Activated T-helper 1 cell treated with Interleukin-2 at 50 U/mL for 16 hours (primary cell): Measurements from ENCODE around the gene FHIT.

ENCODE experiments used
- DNase-seq: peaks from one replicate; pipeline ENCODE4 v3.0.0-alpha.2; 2020; ENCODE audit warnings: low read depth

Gene FHIT

DNA sequence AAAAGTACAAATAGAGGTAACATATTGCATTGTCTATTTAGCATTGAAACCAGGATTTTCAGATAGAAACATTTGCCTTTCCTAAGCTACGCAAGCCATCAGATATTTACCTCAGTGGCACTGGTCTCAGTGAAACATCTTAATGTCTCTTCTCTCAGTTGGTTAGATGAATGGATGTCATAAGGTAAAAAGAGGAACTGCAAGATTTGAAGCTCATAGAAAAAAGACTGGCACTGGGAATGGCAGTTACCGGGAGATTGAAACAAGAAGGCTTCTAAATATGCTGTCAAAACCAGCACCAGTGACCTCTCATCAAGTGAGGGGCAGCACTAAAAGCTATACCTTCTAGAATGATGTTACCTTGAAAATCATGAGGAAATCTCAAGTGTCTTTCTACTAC is 486.4 kb downstream of the FHIT start:
- no peak for DNase-seq

DNA sequence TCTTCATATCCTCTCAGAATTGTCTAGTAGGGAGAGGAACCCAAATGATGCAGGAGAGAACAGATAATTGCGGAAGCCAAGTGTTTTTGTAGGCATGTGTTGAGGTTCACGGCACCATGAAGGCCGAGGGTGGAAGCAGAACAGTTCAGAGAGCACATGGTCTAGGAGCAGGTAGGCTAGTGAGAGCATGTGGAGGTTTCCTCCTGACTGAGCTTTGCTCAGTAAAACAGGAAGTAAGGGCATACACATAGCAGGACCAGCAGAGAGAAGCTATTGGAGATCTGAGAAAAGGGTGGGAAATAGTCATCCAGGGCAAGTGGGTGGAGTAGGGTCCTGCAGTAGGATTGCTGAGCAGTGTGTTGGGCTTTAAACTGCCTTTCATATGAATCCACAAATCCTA is 491.1 kb downstream of the FHIT start:
- DNase-seq: no peak

DNA sequence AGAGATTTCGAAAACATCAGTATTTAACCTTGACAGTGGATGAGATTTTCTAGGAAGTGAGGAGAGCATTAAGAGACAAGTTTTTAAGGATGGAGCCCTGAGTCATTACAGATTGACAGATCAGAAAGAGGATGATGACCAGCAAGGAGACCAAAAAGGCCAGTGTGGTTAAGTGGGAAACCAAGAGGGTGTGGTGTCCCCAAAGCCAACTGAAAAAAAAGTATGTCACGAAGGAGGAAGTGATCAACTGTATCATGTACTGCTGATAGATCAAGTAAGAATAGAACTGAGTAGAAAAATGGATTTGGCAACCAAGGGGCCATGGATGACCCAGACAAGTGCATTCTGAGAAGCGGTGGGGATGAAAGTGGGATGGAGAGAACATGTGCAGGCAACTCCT is 491.8 kb downstream of the FHIT start:
- DNase-seq: no peak

DNA sequence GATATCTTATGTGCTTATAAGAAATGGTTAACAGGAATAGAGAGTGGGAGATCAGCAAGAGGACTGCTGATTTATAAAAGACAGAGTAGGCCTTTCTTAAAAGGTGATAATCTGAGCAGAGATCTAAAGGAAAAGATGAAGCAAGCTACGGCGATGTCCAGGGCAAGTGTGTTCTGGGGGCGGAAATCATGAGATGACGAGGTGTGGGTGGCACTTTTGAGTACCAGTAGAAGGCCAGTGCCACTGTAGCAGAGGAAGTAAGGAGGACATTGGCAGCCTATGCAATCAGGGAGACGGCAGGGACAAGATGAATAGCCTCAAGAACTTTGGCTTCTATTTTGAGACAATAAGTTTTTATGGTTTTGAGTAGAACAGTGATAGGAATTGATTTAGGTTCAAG is 492.4 kb downstream of the FHIT start:
- DNase-seq: no peak

DNA sequence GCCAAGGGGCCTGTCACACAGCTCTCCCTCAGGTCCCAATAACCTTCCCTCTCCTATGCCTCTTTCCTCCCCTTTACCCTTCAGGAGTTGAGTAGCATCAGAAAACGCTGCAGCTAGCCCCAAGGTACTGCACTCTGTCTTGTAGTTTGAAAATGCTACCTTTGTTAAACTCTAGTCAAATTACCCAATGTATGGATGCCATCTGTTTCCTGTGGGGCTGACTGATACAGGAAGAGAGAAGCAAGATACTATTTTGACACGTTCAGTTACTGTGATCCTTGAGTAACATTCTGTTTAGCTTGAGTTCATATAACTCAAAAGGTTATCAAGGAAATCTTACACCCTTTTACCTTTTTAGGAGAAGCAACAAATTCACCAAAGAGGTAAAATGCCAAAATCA is 493.1 kb downstream of the FHIT start:
- DNase-seq: no peak

DNA sequence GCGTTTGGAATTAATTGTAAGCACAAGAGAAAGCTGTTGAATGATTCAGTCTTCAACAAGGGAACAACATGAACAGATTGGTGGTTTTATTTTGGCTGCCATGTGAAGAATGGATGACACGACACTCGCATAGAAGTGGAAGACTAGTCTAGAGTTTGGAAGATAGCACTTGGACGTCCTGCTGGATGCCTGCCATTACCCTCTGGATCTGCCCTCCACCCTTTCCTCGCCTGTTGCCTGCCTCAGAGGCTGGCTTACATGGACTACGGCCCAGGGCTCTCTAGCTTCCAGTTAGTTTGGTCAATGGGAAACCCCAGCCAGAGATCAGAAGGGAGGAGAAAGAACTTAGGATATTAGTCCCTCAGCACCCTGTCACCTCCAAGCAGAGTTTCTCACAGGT is 493.5 kb downstream of the FHIT start:
- DNase-seq: no peak

DNA sequence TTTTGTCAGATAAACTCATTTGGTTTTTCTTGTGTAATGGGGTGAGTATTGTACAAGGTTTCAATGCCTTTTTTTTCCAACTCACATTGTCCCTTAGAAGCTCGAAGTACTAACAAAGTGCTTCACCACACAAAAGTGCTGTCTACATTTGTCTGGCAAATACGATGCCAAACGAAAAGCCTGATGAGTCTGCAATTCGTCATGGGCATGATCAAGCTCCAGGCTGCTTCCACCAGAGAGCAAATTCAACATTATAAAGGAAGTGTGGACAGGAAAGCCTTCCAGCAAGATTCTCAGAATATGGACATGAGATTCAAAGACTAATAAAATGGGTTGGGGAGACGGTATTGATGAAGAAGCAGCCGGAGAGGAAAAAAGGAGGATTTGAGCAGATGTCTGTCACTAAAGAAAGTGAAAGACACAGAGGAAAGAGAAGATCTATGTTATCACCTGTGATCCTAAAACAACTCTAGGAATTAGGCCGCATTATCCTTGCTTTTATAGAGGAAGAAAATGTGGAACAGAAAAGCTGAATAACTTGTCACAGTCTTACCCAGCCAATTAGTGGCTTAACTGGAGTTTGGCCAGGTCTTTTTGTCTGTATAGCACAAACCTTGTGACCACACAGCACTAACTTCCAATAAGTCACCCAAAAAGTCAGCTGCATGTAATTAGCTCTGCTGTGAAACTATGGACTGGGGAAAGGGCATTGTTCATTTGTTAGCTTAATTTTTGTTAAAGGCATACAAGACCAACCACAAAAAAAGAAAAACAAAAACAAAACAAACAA is 494.8 kb downstream of the FHIT start:
- DNase-seq: no peak

DNA sequence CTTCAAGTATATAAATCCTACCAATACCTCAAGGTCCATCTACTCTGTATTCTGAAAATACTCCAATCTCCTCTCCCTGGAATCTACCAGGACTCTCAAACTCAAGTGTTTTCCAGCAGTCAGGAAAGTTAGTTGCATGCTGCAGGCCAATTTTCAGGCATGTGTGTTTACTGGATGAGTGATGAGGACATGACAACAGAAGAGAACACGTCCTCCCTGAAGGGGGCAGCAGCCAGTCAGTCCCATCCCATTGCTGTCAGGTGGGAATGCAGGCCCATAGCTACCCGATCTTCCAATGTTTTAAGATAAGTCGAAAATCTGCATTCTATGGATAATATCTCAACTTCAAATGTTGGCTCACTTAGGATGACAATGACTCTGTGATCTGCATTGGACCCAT is 496.2 kb downstream of the FHIT start:
- no peak for DNase-seq

DNA sequence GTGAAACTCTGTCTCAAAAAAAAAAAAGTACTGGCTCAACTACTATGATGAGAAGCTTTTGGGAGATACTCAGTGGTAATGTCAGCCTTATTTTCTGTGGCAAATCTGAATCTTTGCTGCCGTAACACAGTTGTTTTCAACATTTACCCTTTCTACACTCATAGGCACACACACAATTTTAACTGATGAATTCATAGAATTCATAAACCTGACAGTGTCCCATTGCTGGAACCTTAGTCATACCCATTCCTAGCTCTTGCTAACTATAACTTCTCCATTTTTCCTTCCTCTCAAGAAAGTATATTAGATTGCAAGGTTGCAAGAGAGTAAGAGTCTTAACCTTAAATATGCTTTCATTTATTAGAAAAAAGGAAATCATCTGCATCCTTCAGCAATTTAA is 496.6 kb downstream of the FHIT start:
- no peak for DNase-seq

DNA sequence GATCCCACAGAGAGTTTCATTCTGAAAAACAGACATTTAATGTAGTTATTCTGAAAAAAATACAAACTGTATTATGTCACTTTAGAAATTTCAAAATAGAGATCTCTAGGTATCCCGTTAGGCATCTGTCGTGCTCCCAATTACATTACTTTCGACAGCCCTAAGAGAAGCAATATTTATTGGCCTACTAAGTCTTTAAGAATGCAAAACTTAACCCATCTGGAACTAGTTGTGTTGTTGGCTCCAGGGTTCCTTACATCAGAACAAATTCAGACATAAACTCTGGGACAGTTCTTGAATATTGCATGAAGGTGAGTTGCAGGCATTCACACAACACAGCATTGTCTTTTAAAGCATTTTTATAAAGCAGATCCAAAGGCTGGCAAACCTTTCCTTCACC is 498.4 kb downstream of the FHIT start:
- DNase-seq: no peak

DNA sequence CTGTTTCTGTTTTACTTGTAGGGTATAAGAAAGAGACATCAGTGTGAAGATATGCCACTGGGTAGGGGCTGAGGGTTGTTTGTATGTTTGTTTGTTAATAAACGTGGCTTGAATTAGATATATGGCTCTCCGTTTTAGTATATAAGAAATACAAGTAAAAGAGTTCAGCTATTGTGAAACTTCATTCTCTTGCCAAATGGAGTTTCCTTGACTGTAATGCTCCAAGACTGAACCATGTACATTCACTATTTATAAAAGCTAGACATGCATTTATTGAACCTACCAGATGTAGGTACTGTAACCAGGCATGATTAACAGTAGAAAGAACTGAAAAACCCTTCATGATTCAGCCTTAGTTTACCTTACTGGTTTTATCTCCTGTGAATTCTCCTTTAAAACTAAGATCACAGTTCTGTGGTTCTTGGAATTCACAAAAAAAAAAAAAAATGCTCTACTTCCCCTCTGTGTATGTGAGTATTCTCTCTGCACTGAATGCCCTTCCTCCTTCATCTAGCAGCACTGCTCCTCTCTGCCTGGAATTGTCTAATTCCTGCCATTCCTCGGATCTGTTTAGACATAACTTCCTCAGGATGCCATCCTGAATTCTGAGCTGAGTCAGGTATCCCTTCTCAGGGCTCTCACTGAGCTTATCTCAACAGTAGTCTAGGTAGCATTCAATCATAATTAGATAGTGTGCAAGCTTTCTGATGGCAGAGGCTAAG is 504.4 kb downstream of the FHIT start:
- no peak for DNase-seq

DNA sequence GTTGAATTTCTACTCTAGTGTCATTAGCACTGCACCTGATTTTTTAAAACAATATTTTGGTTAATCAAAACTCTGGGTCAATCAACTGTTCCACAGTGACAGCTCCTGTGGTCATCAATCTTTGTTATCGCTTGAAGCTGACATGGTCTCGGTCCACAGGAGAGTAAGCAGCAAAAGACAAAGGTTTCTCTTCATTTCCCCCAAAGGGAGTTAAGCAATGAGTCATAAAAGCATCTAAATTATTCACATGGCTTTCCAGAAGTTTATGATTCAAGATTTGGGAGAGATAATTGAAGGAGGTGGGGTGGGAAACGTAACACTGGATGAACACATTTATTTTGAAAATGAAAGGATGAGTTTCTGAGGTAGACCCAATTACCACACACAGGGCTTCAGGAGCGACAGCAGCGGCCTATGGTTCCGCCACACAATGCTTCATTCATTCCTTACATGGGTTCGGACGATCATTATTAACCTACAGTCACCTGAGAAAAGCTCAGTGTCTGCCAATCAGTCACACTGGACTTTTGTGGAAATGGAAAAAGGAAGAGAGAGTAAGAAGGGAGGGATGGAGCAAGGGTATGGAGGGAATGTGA is 505.1 kb downstream of the FHIT start:
- DNase-seq: no peak

DNA sequence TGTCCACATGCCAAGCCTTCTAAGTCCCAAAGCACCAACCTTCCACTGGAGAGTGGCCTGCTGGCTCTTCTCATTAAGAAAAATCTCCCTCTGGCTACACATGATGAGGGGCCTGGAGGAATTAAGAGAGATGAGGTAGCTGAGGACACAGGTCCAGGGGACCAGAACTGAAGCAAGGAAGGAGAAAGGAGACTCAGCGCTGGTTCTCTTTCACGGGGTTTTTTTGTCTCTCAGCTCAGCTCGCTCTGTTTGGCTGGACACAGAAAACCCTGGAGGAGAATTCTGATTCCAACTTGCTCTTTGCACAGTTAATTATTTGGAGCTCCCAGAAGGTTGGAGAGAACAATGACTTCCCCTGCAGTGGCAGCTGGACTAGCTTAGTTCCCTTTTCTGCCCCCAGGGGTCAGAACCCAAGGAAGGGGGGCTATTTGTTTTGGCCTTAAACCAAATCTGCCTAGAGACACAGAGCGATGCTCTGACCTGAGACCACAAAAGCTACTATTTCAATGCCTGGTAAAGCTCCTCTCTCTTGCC is 507.6 kb downstream of the FHIT start:
- DNase-seq: no peak

DNA sequence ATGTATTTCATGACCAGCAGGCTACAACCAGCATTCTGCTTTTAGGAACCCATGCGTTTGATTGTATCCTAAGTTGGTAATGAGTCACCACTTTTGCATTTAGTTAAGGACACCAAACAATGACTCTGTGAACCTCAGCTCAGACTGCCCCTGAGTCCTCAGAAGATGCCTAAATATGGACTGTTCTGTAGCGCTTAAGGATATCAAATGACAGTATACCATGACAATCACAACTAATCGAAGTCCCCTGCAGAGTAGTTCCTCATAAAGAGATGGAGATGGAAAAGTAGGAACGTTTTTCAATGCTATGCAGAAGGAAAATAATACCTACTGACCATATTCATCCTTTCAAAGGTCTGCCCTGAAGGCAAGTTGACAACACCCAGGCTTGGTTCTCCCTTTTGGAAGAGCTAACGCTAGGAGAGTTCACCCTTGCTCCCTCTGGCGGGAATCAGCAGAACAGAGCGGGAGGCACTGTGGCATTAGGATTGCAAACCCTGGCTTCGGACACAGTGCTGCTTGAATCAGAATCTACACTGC is 508.6 kb downstream of the FHIT start:
- no peak for DNase-seq

DNA sequence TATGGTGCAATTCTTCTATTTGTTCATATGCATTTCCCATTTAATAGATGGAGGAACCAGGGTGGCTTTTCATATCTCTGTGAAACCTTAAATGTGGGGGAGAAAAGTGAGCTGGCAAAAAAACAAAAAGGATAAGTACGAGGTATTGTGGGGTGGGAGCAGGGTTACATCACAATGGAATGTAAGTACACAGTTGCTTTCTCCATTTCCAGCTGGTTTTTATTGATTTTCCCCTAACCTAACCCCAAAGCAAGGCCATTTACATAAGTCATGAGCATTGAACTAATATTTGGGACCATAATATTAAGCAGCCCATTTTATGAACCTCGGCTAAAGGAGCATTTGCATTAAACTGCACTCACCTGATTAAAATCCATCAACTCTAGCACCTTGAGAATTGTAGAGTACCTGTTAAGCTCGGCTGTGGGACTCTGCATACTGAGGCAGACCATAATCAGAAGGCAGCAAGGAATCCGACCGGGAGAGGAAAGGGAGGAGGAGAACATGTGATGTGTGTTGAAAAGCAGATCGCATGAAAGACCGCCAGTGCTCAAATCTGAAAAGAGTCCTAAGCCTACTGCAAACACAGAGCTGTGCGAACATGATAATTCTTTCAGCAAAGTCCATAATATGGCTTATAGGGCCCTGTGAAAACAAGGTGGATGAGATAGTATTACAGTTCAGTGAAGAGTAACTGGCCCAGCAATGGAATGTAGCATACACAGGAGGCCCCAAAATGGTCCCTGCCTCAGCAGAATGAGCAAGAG is 513.4 kb downstream of the FHIT start:
- no peak for DNase-seq

DNA sequence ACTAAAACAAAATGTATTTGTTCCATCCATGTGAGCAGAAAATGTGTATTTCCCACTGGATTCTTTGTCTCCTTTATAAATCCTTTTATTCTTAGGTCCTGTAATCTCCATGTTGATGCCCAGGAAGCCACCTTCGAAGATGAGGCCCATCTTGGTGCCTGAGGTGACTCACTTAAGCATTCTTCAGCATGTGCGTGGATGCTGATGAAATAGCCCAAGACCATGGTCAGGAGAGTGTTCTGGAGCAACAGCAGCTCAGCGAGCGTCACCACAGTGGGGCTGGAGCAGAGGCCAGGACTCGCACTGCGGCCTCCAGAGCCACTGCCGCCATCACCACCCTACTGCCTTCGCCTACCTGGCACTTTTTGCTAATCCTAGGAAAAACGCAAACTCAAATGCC is 520.9 kb downstream of the FHIT start:
- no peak for DNase-seq

DNA sequence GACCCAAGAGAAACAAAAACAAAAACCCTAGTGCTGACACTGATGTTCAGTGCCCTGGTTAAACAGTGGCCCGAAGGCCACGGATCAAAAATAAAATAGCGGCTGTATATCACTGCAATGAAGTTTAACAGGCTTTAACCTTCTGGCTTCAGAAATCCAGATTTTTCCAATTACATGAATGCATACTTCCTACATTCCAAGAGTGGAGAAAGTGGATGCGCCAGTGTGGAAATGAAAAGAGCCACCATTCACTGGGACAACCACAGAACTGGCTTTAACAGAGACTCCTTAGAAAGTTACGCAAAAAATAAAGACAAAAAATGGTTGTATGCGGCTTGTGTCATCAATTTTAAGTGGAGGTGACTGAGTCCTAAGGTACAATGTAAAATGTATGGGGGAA is 522.2 kb downstream of the FHIT start:
- no peak for DNase-seq

DNA sequence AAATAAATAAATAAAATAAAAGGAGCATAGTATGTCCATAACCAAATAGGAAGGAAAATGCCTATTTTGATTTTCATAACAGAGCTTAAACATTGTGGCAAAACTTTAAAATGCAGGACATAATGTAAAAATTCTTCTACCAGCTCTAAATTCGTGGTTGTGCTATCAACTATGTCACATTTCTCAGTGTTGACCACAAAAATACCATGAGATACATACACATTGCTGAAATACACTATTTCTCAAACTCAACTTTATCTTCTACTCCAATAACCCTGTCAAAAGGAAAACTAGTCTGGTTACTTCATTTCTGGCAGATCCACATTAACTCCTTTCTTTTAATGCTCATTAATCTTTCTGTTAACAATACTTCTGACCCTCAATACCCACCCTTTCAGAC is 523.2 kb downstream of the FHIT start:
- DNase-seq: no peak

DNA sequence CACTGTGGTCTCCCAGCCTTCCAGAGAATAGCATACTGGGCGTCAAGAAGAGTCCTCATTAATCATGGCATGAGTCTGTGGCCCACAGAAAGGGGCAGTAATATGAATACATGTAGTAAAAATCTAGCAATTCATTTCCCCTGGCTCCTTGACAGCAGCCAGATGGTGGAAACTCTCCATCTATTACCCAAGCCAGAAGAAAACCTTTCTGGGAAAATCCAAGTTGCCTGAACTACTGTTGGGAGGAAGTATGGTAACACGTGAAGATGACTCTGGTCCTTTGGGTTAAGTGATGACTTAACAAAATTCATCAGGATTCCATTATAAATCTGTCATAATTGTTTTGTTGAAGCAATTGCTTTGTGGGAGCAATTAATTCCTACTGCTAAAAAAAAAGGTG is 530.5 kb downstream of the FHIT start:
- DNase-seq: no peak

DNA sequence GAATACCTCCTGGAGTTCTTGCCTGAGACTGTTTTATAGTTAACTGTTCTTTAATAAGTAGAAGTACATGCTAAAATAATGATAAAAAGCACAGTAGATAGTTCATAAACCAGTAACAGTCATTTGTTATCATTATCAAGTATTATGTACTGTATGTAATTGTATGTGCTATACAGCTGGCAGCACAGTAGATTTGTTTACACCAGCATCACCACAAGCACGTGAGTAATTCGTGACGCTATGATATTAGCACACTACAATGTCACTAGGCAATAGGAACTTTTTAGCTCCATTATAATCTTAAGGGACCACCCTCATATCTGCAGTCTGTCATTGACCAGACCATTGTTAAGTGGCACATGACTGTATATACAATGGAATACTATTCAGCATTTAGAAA is 534.7 kb downstream of the FHIT start:
- DNase-seq: no peak

DNA sequence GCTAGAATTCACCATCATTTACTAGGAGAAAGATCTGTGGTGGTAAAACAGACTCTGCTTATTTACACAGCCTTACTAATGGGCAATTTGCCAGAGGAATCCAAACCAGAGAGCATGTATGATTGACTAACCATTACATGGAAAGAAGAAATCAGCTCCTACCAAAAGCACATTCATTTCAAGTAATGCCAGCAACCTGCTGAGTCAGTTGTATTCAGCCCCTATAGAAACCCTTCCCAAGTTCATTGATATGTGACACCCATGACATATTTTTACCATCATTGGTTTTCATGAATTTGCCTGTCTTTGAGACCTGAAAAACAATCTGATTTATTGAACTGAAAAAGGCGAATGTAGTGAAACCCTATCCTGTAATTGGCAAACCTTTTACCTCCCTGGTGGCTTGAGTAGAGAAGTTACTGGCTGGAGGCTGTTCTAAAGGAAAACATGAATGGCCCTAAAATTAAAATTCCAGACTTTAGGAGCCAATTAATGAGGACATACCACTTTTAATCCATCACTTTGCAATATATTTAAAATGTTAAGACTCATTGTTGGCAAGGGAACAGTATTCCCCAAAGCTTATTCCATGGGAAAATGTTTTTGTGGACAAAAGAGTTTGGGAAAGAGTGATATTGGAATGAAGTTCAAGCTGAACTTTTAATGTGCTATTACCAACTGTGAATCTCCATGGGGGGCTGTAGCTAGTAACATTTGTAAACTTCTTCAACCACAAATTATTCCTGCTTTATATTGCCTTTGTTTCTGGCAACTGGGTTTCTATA is 542.9 kb downstream of the FHIT start:
- no peak for DNase-seq
